Stimulated activated CD4-positive, alpha-beta T cell treated with anti-CD3 and anti-CD28 coated beads, Interleukin-1b, Interleukin-23, amount 100 ng/mL, for 4 hours (primary cell): ENCODE data around the gene PLCD4.

Source experiments
- DNase-seq, 2 donors: peaks; one replicate each; pipeline ENCODE4 v3.0.0-alpha.2; 2020; ENCODE audit warnings: low read depth in 2 of 2

PLCD4 gene

DNA sequence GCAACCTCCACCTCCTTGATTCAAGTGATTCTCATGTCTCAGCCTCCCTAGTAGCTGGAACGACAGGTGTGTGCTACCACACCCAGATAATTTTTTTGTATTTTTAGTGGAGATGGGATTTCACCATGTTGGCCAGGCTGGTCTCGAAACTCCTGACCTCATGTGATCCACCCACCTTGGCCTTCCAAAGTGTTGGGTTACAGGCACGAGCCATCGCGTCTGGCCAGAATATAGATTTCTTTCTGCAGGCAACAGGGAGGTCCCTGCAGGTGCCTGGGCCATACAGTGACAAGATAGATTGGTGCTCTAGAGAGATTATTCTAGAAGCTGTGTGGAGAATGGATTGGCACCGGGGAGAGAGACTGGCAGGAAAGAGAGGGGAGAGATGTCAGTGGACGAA, 13.3 kb downstream of the PLCD4 start:
- DNase-seq, result no peak

DNA sequence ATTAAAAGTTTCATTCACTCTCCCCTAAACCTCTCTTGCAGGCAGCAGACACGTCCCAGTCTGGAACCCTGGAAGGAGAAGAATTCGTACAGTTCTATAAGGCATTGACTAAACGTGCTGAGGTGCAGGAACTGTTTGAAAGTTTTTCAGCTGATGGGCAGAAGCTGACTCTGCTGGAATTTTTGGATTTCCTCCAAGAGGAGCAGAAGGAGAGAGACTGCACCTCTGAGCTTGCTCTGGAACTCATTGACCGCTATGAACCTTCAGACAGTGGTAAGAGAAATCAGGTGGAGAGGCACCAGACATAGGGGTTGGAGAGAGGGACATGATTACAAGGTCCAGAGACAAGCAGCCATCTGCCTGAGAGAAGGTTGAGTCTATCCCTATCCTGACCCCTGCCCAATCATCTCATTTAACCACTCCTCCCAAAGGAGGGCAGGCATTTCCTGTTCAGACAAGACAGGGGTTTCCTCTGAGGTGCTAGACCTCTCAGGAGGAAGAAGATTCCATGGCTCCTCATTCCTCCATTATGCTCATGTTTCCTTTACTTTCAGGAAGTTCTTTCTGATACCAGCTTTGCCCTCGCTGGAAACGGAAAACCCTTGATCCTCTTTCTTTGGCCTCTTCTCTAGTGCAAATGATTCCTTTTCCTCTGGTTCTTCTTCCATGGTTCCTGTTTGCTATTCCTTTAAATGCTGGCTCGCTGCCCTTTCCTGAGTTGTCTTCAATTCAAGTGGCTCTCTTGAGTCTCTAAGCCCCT, 15.1 kb downstream of the PLCD4 start:
- no peak for DNase-seq

DNA sequence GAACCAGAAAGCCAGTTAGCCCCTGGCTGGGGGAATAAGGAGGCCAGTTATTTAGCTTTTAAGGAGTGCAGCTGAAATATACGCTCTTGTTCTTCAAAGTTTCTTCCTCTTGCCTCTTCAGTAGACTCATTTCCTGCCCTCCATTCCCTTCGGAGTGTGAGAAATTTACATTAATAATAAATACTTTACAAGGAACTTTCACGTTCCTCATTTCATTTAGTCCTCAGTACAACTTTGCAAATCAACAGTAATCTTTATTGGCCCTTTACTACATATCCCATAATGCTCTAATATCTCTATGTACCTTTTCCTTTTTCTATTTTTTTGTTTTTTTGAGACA, 15.6 kb downstream of the PLCD4 start:
- DNase-seq, result no peak

DNA sequence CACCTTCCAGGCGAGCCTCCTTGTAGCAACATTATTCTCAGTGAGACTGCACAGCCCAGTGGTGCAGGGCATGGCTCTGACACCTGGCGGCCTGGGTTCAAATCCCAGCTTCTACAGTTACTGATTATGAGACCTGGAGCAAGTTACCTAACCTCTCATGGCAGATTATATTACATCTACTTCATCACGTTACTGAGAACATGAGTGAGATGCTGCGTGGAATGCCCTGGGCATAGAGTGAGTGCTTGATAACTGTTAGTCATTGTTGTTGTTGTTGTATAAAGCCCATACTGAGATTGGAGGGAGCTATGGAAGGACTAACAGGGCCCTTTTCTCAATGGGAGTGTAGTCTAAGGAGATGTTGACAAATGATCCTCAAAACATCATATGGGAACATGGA, 18.7 kb downstream of the PLCD4 start:
- DNase-seq, result no peak

DNA sequence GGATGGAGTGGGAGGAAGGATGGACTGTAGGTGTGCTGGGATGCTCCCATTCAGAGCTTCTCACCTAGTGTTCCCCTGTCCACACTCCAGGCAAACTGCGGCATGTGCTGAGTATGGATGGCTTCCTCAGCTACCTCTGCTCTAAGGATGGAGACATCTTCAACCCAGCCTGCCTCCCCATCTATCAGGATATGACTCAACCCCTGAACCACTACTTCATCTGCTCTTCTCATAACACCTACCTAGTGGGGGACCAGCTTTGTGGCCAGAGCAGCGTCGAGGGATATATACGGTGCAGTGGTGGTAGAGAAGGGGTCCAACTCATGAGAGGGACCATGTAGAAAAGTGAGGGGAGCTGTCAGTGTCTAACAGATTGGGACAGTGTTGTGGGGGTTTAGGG, 20.2 kb downstream of the PLCD4 start:
- no peak for DNase-seq

DNA sequence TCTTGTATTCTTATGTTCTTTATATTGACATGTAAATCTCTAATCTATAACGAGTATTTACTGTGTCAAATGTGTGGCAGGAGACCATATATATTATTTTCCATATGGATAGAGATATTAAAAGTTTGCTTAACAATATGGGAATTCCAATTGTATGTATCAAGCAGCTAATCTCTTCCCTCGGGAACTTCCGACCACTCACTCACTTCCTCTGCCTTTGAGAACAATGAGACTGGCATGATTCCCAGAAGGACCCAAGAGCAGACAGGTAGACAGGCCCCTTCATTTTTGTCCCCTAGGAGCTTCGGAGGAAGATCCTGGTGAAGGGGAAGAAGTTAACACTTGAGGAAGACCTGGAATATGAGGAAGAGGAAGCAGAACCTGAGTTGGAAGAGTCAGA, 24.1 kb downstream of the PLCD4 start:
- no peak for DNase-seq

DNA sequence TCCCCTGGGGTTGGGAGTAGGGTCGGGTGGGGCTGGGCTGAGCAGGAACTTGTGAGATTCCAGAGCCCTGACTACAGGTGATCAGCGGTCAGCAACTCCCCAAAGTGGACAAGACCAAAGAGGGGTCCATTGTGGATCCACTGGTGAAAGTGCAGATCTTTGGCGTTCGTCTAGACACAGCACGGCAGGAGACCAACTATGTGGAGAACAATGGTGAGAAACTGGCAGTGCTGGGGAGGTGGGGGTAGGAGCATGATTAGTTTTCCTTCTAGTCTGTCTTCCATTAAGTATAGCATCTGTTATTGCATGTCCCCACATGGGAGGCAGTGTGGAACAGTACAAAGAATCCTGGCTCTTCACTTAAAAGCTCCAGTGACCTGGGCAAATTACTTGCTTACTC, 28.0 kb downstream of the PLCD4 start:
- DNase-seq, result no peak

DNA sequence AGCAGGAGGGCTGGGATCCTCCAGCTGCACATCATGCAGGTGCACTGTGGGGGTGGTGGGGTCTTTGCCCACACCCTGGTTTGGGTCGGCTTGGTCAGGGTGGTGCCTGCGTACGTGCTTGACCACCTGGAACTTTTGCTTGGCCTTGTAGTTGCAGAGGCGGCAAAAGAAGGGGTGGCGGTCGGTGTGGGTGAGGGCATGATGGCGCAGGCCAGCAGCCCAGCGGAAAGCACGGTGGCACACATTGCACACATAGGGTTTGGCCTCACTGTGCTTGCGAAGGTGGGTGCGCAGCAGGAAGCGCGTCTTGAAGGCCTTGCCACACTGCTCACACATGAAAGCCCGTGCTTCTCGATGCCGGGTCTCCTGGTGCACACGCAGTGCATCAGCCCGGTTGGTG, 30.7 kb downstream of the PLCD4 start:
- DNase-seq, result no peak

DNA sequence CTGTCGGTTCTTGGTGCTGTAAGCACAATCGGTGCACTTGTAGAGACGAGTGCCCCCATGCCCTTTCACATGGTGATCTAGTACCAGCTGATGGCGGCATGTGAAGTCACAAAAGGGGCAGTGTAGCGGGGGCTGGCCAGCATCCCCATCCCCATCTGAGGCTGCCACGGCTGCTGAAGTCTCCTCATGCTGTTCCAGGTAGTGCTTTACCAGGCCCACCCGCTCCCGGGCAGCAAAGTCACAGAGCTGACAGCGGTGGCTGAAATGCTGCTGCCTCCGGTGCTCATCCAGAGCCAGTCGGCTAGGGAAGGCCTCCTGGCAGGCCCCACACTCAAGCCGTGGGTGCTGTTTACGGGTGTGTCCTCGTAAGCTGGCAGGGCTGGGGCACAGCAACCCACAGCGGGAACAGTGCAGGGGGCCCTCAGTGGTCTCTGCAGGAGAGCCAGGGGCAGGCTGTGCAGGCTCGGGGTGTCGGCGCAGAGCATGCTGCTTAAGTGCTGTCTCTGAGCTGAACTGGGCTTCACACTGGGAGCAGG, 34.5 kb downstream of the PLCD4 start:
- DNase-seq, result no peak

DNA sequence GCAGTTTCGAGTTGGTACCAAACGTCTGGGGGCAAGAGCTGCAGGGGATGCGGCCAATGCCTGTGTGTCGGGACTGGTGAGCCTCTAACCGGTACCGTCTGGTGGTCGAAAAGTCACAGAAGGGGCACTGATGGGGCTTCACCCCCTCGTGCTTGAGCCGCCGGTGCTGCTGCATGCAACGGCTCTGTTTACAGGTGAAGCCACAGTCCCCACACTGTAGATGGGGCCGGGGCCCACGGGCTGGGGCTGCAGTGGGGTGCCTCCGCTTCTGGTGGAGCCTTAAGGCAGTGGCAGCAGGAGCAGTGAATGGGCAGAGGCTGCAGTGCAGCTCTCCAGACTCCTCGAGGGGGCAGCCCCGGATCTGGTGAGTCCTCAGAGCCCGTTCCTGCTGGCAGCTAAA, 35.1 kb downstream of the PLCD4 start:
- DNase-seq, result no peak

DNA sequence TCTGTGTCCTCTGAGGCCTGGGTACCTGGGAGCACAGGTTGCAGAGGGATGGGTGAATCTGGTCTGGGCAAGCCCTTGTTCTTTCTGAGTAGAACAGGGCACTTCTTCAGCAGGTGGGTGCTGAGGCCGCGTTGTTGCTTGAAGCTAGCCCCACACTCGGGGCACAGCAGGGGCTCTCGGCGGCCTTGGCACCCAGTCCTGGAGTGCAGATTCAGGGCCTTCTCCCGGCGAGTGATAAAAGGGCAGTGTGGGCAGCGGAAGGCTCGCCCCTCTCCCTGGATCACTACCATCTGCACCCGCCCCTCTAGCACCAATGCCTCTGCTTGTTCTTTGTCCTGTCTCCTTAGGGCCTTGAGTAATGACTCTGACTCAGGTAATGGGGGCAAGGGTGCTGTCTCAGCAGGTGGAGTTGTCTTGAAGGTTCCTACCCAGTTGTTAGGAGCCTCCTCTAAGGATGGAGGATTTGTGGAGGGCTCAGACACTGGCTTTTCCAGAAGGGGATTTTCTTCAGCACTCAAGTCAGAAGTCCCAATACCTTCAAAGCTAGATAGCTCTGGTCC, 36.1 kb downstream of the PLCD4 start:
- no peak for DNase-seq

DNA sequence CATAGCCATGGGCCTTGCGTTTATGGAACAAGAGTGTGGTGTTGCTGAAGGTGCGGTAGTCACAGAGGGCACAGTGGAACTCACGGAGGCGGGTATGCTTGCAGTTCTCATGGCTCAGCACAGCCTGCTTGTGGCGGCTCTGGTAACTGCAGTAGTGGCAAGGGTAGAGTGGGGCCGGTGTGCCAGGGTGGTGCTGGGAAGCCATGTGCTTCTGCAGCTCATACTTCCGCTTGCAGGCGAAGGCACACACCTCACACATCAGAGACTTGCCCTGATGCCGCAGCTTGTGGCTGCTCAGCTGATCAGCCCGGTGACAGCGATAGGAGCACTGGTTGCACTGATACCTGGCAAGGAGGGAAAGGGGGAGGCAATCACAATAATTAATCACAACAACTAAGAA, 37.0 kb downstream of the PLCD4 start:
- no peak for DNase-seq

DNA sequence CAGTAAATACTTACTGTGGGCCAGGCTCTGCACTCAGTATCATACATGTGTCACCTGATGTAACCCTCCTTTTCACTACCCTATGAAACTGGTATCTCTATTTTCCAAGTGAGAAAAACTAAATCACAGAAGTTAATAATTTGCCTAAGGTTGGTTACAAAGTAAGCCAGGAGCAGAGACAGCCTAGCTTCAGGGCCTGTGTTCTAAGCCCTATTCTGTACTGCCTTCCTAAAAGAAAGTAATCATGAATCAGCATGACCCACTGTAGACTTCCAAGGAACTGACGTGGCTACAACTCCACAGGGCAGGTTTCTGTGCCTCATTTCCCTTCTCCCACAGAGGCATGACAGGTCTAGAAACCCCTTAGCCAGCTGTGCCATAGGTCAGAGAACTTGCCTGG, 37.4 kb downstream of the PLCD4 start:
- DNase-seq, result no peak

DNA sequence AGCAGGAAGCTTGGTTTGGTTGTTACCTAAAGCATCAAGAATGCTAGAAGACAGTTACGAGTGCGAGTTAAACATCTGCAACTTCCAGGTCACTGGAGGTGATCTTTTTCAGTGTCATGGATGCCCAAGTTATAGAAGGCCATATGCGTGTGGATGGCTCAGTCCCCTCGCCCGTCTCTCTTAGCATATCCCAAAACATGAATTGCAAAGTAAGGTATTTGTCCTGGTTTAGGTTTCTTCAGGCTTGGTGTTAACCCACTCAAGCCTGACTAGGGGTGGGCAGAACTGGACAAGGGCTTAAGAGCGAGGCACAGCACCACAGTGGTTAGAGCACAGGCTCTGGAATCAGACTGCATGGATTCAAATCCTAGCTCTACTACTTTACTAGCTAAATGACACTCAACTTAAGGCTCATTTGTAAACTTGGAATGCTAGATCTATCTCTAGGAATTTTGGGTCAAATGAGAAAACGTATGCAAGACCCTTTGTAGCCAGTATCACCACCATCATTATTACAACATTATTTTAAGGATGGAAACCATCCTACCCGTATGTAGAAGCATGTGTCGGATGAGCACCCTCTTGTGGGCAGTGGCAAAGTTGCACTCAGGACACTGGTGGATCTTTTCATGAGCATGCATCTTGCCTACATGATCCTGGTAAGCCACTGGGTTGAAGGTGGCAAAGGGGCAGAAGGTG, 40.5 kb downstream of the PLCD4 start:
- peak in 1 of 2 donors; percentile 20 for DNase-seq

DNA sequence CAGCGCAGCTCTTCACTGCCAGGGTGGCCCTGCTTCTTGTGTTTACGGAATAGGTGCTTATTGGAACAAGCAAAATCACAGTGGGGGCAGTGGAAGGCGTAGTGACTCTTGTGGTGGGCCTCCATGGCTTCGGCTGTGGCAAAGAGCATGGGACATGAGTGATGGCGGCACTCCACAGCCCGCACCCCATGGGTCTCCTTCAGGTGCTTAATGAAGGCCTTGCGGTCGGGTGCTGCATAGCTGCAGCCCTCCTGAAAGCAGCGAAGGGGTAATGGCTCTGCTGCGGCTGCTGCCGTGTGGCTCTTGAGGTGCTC, 41.0 kb downstream of the PLCD4 start:
- DNase-seq, result no peak

DNA sequence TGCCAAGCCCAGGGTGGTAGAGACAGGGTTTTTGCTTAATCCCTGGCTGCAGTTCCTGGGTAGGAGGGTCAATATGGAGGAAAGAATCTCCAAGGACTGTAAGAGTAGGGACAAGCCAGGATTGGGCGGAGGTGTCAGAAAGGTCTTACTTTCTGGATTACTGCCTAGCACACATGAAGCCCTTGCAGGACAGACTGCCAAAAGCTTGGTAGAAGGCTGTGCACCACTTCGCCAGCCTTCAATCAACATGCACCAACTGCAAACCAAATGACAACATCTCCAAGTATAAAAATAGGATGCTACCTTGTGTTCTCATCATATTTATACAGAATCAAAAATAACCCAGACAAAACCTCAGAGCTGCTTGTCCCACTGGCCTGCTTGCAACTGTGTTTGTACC, 48.1 kb downstream of the PLCD4 start:
- no peak for DNase-seq

DNA sequence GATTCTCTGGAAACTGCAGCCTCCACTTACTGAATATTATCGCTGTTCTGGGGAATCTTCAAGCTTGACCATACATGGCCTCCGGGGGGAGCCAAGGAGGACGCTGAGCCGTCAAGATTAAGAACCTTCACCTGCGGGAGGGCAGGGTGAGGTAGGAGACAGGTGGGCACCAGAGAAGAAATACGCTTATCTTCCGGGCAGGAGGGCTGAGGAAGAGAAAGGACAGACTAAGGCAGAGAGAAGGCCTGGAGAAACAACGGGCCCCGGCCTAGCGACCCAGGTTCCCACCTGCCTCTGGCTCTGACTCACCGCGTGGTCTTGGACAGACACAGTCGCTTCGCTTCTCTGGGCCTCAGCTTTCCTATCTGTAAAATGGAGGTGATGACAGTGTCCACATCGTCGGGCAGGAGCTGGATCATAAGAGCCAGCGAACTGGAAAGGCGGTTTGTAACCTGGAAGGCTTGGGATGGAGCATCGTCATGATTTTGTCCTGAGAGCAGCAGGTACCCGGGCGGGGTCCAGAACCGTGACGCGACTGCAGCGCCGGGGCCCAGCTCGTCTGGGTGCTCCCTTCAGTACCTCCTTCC, 51.1 kb downstream of the PLCD4 start:
- peak in 1 of 2 donors; percentile 32 for DNase-seq

DNA sequence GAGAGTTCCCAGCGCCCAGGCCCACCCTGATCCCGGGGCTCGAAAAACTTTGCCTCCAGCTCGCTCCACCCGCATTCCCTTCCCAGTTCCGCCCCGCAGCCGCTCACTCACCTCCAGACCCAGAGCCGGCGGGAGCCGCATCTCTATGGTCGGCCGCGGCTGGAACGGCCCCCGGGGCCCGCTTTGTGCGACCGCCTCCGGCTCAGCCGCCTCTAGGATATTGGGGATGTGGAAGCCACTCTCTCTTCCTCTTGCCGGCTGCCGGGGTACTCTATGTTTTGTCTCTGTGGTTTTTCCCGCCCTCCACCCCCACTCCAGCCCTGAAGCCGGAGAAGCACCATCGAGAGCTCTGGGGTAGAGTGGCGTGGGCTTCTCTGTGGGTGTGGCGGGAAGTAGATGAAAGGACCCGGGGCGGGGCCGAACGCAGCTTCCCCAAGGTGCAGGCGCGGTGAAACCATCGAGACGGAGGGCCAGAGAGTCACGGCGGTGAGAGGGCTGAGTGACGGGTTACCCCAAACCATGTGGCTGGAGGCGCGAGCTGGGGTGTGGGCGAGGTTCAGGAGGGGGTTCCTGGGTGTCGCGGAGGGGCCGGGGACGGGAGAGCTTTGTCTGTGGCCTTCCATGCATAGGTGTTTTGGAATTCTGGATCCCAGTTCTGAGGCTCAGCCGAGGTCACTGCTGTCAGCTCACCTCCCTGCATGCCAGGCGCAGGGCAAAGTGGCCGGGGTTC, 51.7 kb downstream of the PLCD4 start, which contains the start of the genes BCS1L and ZNF142:
Gene BCS1L (plus strand): TSS at position 426 of the 730 bp plus-strand sequence. CDS start 1,305 bp downstream, outside the sequence.
Gene ZNF142 (minus strand): TSS at position 366 of the 730 bp plus-strand sequence. CDS start 3,194 bp downstream, outside the sequence.
- DNase-seq, result peak; percentile 92 to 93

DNA sequence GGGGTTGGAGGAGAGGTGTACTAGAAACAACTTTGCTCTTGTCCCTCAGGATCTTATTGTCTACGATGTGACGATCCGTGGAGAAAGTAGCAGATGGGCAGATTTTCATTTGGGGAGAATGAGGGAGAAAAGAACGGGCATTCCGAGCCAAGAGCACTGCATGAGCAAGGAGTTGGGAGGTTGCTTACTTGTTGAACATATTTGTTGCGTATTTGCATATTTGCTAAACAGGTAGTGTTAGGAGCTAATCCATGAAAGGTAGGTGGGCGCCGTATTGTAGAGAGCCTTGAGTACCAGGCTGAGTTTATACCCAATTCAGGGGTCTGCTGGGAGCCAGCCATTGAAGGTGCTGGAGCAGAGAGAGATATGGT, 52.3 kb downstream of the PLCD4 start:
- no peak for DNase-seq

DNA sequence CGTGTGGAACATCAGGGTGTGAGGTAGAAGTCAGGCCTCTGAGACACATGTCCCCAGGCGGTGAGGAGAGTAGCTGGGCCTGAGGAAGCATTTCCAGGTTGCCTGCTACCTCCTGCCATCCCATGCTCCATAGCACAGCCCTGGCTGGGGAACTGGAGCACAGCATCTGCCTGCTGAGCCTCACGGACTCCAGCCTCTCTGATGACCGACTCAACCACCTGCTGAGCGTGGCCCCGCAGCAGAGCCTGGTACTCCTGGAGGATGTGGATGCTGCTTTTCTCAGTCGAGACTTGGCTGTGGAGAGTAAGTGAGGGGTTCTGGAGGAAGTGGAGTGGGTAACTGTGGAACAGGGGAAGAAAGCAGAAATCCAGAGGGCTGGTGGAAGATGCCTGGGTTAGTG, 54.7 kb downstream of the PLCD4 start:
- DNase-seq, result no peak

DNA sequence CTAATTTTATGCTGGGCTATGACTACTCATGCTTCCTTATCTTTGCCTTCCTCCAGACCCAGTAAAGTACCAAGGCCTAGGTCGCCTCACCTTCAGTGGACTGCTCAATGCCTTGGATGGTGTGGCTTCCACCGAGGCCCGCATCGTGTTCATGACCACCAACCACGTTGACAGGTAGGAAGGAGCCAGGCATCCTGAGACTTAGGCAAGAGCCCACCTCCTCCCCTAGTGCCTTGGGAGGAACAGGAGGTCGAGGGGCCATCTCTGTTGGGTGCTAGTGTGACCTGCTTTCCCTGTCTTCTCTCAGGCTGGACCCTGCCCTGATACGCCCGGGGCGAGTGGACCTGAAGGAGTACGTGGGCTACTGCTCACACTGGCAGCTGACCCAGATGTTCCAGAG, 55.1 kb downstream of the PLCD4 start:
- DNase-seq, result no peak

DNA sequence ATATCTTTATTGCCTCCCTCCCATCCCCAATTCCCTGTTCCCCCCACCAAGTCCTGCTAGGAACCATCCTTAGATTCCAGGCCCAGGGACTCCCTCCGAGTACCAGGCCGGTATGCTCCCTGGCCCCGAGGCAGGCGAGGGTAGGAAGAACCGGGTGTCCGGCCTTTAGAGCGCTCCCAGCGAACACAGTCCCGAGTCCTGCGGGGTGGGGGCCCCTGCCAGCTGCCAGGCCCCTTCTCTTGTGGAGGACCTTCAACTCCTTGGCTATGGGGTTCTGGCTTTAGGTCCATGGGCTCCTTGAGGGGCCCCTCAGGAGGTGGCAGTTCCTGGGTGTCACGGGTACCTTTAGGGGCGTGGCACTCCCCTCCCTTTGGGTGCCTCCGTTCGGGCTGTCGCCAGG, 56.2 kb downstream of the PLCD4 start:
- DNase-seq, result no peak
